HG02588 (cell line): ENCODE measurements around the gene CDH4.

ENCODE experiments used
- ATAC-seq: cut with Tn5 transposase; IDR thresholded peaks from one replicate; pipeline ENCODE4 v1.9.1; 2021; ENCODE audit warnings: mild to moderate bottlenecking, moderate library complexity; ENCODE audit not compliant: unreplicated experiment

The CDH4 gene

GRCh38 chr20:61678437-61678836, 426.4 kb downstream of the CDH4 start:
- ATAC-seq = no peak

GRCh38 chr20:61679473-61679872, 427.4 kb downstream of the CDH4 start:
- no peak for ATAC-seq

DNA sequence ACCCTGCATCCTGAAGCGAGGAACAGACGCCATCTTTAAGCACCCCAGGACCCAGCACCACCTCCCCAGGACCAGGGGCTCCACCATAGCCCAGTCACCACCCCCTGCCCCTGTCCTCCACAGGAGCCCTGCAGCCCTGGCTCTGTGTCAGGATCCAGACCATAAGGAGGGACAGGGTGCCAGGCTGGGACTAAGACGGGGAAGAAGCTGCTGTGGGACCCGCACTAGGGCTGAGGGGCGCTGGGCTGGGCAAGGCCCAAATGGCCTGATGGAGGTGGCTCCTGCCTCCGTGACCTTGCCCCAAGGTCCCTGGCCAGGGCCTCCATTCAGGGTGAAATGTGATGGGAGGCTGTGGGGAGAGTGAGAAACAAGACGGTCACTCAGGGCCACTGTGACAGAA, 428.0 kb downstream of the CDH4 start:
- ATAC-seq = no peak

- no peak for ATAC-seq
Observed at GRCh38 chr20:61682114-61682995, 430.3 kb downstream of the CDH4 start.

GRCh38 chr20:61682996-61683681, 431.1 kb downstream of the CDH4 start:
- no peak for ATAC-seq

DNA sequence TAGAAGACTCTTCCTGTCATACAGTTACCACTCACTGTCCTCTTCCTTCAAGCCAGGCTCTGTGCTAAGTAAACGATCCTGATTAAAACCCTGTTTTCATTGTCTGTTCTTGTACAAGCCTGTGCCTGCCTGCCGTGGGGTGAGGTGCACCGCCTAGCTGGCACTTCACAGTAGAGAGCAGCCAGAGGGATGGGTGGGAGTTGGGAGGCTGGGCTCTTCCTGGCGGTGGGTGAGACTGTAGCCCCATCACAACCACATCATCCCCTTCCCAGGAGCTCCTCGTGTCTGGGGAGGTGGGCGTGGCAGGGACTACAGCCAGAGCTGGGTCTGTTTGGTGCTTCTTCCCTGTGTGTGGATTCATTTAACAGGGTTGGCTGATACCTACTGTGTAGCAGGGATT, 431.7 kb downstream of the CDH4 start:
- no peak for ATAC-seq

DNA sequence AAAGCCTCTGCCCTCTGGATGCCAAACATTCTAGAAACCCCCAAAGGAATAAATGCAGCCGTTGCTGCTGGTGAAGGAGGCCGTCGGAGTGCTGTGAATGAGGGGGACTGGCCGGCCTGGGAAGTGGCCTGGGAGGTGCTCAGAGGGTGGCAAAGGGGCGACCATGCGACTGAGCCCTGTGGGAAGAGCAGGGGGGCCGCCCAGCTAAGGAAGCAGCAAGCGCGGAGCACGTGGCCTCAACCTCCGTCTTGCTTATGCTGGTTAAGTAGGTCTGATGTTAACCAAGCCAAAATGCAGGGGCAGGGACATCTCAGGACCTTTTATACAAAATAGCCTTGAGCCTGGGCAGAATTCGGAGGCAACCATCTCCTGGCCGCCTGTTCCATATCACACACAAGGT, 432.1 kb downstream of the CDH4 start:
- ATAC-seq = no peak

GRCh38 chr20:61684583-61685235, 432.6 kb downstream of the CDH4 start:
- no peak for ATAC-seq

- no peak for ATAC-seq
Observed at GRCh38 chr20:61685462-61685861, 433.4 kb downstream of the CDH4 start.

DNA sequence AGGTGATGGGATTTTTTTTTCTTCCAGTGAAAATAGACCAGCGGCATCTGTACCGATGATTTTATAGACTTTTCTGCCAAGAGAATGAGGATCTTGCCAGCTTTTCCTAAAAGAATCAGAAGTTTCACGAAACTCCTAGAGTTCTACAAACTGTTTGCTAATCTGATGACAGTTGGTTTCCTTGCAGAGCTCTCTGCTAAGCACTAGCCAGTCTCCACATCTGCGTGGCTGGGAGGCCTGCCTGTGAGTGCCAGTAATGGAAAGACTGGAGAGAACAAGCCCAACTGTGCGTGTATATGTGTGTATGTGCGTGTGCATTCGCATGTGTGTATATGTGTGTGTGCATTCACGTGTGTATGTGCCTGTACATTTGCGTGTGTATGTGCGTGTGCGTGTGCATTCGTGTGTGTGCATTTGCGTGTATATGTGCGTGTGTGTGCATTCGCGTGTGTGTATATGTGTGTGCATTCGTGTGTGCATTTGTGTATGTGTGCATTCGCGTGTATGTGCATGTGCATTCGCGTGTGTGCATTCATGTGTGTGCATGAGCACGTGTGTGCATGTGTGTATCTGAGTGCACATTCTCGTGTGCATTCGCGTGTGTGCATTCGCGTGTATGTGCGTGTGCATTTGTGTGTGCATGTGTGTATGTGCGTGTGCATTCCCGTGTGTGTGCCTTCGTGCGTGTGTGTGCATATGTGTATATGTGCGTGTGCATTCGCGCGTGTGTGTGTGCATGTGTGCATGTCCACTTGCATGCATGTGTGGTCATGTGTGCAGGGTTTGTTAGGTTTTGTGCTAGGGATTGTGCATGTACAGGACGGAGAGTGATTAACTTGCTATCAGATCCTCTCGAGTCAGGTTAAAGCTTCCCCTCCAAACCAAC, 434.2 kb downstream of the CDH4 start:
- no peak for ATAC-seq

DNA sequence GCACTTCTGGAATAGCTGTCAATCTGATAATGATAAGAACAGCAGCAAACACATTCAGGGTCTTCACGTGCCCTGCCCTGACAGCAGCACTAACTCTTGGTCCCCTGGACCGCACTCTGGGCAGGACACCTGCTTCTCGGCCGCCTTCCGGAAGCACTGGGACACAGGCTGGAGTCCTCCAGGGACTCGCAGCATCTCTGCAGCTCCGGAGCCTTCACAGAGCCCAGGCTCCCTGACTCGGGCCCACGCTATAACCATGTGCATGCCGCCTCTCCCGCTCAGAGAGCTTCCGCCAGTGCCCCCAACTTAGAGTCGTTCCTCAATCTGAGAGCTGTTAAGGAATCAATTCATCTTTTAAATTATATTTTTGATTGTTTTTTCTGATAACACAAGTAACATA, 436.4 kb downstream of the CDH4 start:
- no peak for ATAC-seq

GRCh38 chr20:61690150-61690549, 438.1 kb downstream of the CDH4 start:
- no peak for ATAC-seq

GRCh38 chr20:61690993-61691838, 439.2 kb downstream of the CDH4 start:
- ATAC-seq = no peak

GRCh38 chr20:61691978-61692377, 439.9 kb downstream of the CDH4 start:
- ATAC-seq = no peak

- ATAC-seq = no peak
Observed at GRCh38 chr20:61692479-61692878, 440.4 kb downstream of the CDH4 start.

- no peak for ATAC-seq
Observed at GRCh38 chr20:61693055-61693600, 441.1 kb downstream of the CDH4 start.

GRCh38 chr20:61694682-61695081, 442.6 kb downstream of the CDH4 start:
- ATAC-seq = no peak

GRCh38 chr20:61695741-61696140, 443.7 kb downstream of the CDH4 start:
- ATAC-seq = no peak

GRCh38 chr20:61696181-61696735, 444.2 kb downstream of the CDH4 start:
- ATAC-seq = no peak
